B cell (primary cell): ENCODE measurements around the gene NUDT7. TPM values are rescaled to one million over a fixed set of nuclear protein-coding genes. Genes with fewer than 3 reads are reported as not detected.

Source experiments
- ATAC-seq: fragments of 200-7000 bp; cut with Tn5 transposase; one replicate; pipeline ENCODE4 v1.10.0; 2021; ENCODE audit warnings: low read depth, mild to moderate bottlenecking, moderate number of reproducible peaks, moderate library complexity
- CTCF ChIA-PET: fragments of 350-600 bp; sonication (Branson Sonifier 250); formaldehyde crosslinking; loops from one replicate; lab custom pipeline; 2021; ENCODE audit warnings: antibody characterized with exemption, inconsistent platforms; lab: Charles Lee
- POLR2A ChIA-PET: fragments of 350-600 bp; sonication (Branson Sonifier 250); formaldehyde crosslinking; loops from one replicate; lab custom pipeline; 2021; ENCODE audit warnings: antibody characterized with exemption; lab: Charles Lee
- DNase-seq: peaks from one replicate; pipeline ENCODE4 v3.0.0; 2013
- H2AFZ ChIP-seq: 2 replicates; pipeline ENCODE4 v1.6.1; 2012; ENCODE audit warnings: mild to moderate bottlenecking, low read depth, low read length; ENCODE audit not compliant: insufficient read depth, poor library complexity, severe bottlenecking
- H3K27ac ChIP-seq, 2 donors: 1 replicate in 1 of 2; 2 replicates in 1 of 2; pipeline ENCODE4 v1.5.1; 2012 to 2013; ENCODE audit warnings: low read length in 2 of 2, mild to moderate bottlenecking in 2 of 2, moderate library complexity in 1 of 2
- H3K27me3 ChIP-seq, 4 experiments: fragments of 200-600 bp in 1 of 4; sonication (generic) in 1 of 4; replicated peaks in 1 of 4; 1 replicate in 2 of 4; 2 replicates in 2 of 4; pipeline versions ENCODE4 v1.6.1 to v1.7.0; 2013 to 2016; ENCODE audit warnings: low read length in 3 of 4, mild to moderate bottlenecking in 2 of 4, mixed read lengths in 1 of 4, moderate library complexity in 1 of 4; ENCODE audit not compliant: insufficient read depth in 4 of 4, control insufficient read depth in 3 of 4; ENCODE audit errors: control extremely low read depth in 1 of 4
- H3K36me3 ChIP-seq, 2 experiments: replicated peaks in 1 of 2; 1 replicate in 1 of 2; 2 replicates in 1 of 2; pipeline versions ENCODE4 v1.6.1 to v1.7.1; 2013; ENCODE audit warnings: low read length in 1 of 2; ENCODE audit not compliant: insufficient read depth in 2 of 2, control insufficient read depth in 1 of 2; ENCODE audit errors: control extremely low read depth in 1 of 2, extremely low read depth in 1 of 2
- H3K4me1 ChIP-seq, 2 donors: fragments of 200-600 bp in 1 of 2; sonication (generic) in 1 of 2; 1 replicate in 1 of 2; 2 replicates in 1 of 2; pipeline versions ENCODE4 v1.5.1 to v1.6.1; 2013 to 2017; ENCODE audit warnings: low read length in 2 of 2; ENCODE audit not compliant: control insufficient read depth in 2 of 2, insufficient read depth in 2 of 2
- H3K4me2 ChIP-seq: replicated peaks from 2 replicates; pipeline ENCODE3; 2012; ENCODE audit warnings: mild to moderate bottlenecking, low read depth, low read length; ENCODE audit not compliant: poor library complexity, severe bottlenecking
- H3K4me3 ChIP-seq, 5 experiments: fragments of 200-600 bp in 1 of 5; sonication (generic) in 1 of 5; 1 replicate in 3 of 5; 2 replicates in 2 of 5; pipeline versions ENCODE4 v1.5.1 to v1.7.0; 2011 to 2016; ENCODE audit warnings: low read length in 4 of 5, mild to moderate bottlenecking in 4 of 5, low read depth in 2 of 5, control low read depth in 1 of 5, moderate library complexity in 1 of 5; ENCODE audit not compliant: insufficient read depth in 1 of 5; ENCODE audit errors: control extremely low read depth in 1 of 5, extremely low read depth in 1 of 5
- H3K79me2 ChIP-seq: fragments of 200-600 bp; sonication (generic); one replicate; pipeline ENCODE4 v1.6.0; 2016; ENCODE audit warnings: low read length; ENCODE audit not compliant: control insufficient read depth, insufficient read depth
- H3K9ac ChIP-seq: fragments of 200-600 bp; sonication (generic); 2 replicates; pipeline ENCODE4 v1.6.1; 2017; ENCODE audit warnings: mild to moderate bottlenecking, low read length, moderate library complexity
- H3K9me3 ChIP-seq, 3 donors: one replicate each; pipeline versions ENCODE4 v1.6.1 to v1.7.1; 2013; ENCODE audit warnings: low read length in 2 of 3; ENCODE audit not compliant: control insufficient read depth in 2 of 3, insufficient read depth in 1 of 3; ENCODE audit errors: control extremely low read depth in 1 of 3
- H4K20me1 ChIP-seq: 2 replicates; pipeline ENCODE4 v1.6.0; 2012; ENCODE audit warnings: mild to moderate bottlenecking, low read length; ENCODE audit not compliant: insufficient read depth, control insufficient read depth, poor library complexity, severe bottlenecking
- H3K27ac Mint-ChIP-seq: one replicate; pipeline ENCODE4 v1.8.0; 2021; ENCODE audit warnings: mixed read lengths
- H3K27me3 Mint-ChIP-seq: one replicate; pipeline ENCODE4 v1.8.0; 2021; ENCODE audit warnings: mixed read lengths
- H3K4me1 Mint-ChIP-seq: one replicate; pipeline ENCODE4 v1.8.0; 2021; ENCODE audit warnings: mixed read lengths
- H3K4me3 Mint-ChIP-seq: one replicate; pipeline ENCODE4 v1.8.0; 2021; ENCODE audit warnings: mixed read lengths
- H3K9me3 Mint-ChIP-seq: one replicate; pipeline ENCODE4 v1.8.0; 2022; ENCODE audit warnings: mixed read lengths; ENCODE audit not compliant: insufficient read depth
- EZH2 ChIP-seq: IDR thresholded peaks from 2 replicates; pipeline ENCODE4 v1.6.1; 2012; ENCODE audit warnings: borderline replicate concordance, low read depth, mild to moderate bottlenecking, moderate library complexity, low read length; ENCODE audit not compliant: insufficient read depth, poor library complexity, severe bottlenecking
- WGBS: methylation state at CpG from one replicate; pipeline ENCODE4 v1.1.5; 2013; ENCODE audit warnings: missing lambda C conversion rate; ENCODE audit not compliant: insufficient coverage; 5-methylcytosine and 5-hydroxymethylcytosine counted together
- intact Hi-C: fragments of 100-400 bp; cut with micrococcal nuclease; formaldehyde crosslinking; loops from one replicate; pipeline ENCODE4 v1.10.0; 2022
- polyA plus RNA-seq: library from polyadenylated mRNA; depleted of rRNA; stranded (reverse); fragments of >200 nt; gene quantifications from 2 replicates; pipeline ENCODE4 v1.2.3, GENCODE V29; 2012
- total RNA-seq, 2 donors: library from RNA; stranded (reverse); fragments of 120-200 nt in 1 of 2; gene quantifications; 1 replicate in 1 of 2; 2 replicates in 1 of 2; pipeline versions ENCODE4 v1.2.3 to v1.2.4, GENCODE V29; 2013 to 2022
- TF ChIP-seq, protein P1 (sequence below): fragments of 200-600 bp; IDR thresholded peaks from one replicate; pipeline ENCODE4 v1.8.0; 2022; ENCODE audit warnings: antibody characterized with exemption, mild to moderate bottlenecking

NUDT7 gene
- total and polyA plus RNA-seq, 2 donors (not counting 1 experiment from before 2014, with no cell fraction given): 4.8 to 8.4 TPM

DNA sequence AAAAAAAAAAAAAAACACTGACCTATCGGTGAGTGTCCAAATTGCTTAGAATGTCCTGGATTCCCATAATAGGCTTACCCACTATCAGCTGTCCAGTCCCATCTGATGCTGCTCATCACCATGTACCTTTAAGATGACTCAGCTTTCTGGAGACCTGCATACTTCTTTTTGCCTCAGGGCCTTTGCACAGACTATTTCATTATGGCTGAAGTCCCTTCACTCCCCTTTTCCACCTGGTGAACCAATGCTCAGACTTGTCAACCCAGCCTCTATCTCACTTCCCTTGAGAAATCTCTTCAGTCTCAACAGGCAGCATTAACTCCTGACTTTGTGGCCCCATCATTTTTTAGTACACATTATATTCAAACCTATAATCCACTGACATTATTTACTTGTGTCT lies 29.7 kb upstream of the NUDT7 start:
- no peak overlapping the region for H2AFZ ChIP-seq
- ChIA-PET POLR2A (no interaction called here), CTCF (interaction anchor here (1.2 kb wide), 1 partner anchor 32 kb away, joined by 3 read pairs; no protein-coding TSS in a partner anchor)
- Mint-ChIP-seq H3K4me3 (no peak overlapping the region), H3K9me3 (no peaks in the 10 kb centered on the region), H3K4me1 (no peaks in the 10 kb centered on the region), H3K27ac (no peak overlapping the region), H3K27me3 (peaks cover 35% of the 10 kb centered on the region)
- H3K27me3 ChIP-seq: no peaks in the 10 kb centered on the region
- H3K27ac ChIP-seq: no peak overlapping the region
- no peaks in the 10 kb centered on the region for H3K9me3 ChIP-seq
- no peaks in the 10 kb centered on the region for H3K79me2 ChIP-seq
- 89% methylated on average over 1 of the region's 1 CpG for WGBS
- no peak overlapping the region for H3K4me3 ChIP-seq
- DNase-seq (no peak), ATAC-seq (no peak)
- TF ChIP-seq EZH2: no peak
- TF ChIP-seq, protein P1, sequence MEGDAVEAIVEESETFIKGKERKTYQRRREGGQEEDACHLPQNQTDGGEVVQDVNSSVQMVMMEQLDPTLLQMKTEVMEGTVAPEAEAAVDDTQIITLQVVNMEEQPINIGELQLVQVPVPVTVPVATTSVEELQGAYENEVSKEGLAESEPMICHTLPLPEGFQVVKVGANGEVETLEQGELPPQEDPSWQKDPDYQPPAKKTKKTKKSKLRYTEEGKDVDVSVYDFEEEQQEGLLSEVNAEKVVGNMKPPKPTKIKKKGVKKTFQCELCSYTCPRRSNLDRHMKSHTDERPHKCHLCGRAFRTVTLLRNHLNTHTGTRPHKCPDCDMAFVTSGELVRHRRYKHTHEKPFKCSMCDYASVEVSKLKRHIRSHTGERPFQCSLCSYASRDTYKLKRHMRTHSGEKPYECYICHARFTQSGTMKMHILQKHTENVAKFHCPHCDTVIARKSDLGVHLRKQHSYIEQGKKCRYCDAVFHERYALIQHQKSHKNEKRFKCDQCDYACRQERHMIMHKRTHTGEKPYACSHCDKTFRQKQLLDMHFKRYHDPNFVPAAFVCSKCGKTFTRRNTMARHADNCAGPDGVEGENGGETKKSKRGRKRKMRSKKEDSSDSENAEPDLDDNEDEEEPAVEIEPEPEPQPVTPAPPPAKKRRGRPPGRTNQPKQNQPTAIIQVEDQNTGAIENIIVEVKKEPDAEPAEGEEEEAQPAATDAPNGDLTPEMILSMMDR: no peak
- H3K9ac ChIP-seq: no peak overlapping the region
- intact Hi-C loops: no loop called here
- H4K20me1 ChIP-seq: no peaks in the 10 kb centered on the region
- H3K36me3 ChIP-seq: no peaks in the 10 kb centered on the region
- no peaks in the 10 kb centered on the region for H3K4me1 ChIP-seq
- no peak overlapping the region for H3K4me2 ChIP-seq

DNA sequence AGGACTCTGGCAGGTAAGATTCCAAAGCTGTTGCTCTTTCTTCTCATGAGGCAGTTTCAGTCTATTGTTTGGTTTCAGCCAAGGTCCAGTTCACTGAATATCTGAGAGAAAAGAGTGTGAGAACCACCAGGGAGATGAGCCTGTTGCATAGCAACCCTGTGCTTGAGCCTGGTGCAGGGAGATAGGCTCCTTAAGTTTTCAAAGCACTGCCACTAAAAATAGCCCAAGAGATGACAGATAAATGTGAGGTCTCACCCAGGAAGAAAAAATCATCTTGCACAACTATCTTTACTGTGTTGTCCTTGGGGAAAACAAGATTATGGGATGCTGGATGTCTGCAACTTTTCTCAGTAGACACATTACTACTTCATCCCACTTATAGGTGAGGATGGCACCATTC lies 26.2 kb upstream of the NUDT7 start:
- Histone ChIP-seq H3K9me3 (no peaks in the 10 kb centered on the region), H3K4me2 (no peak overlapping the region), H3K79me2 (no peaks in the 10 kb centered on the region), H3K27ac (no peak overlapping the region), H3K27me3 (no peaks in the 10 kb centered on the region), H3K9ac (no peak overlapping the region), H2AFZ (no peak overlapping the region), H3K4me1 (no peaks in the 10 kb centered on the region), H3K4me3 (no peak overlapping the region), H3K36me3 (no peaks in the 10 kb centered on the region), H4K20me1 (no peaks in the 10 kb centered on the region)
- H3K4me1 Mint-ChIP-seq: no peaks in the 10 kb centered on the region
- H3K9me3 Mint-ChIP-seq: no peaks in the 10 kb centered on the region
- CTCF ChIA-PET: interaction anchor here (0.5 kb wide), 1 partner anchor 8 kb away, joined by 3 read pairs; no protein-coding TSS in a partner anchor
- no peak overlapping the region for H3K27ac Mint-ChIP-seq
- intact Hi-C loops: no loop called here
- no peak for DNase-seq
- TF ChIP-seq, protein P1: no peak
- TF ChIP-seq EZH2: no peak
- POLR2A ChIA-PET: no interaction called here
- no peak for ATAC-seq
- peaks cover 27% of the 10 kb centered on the region for H3K27me3 Mint-ChIP-seq
- no peak overlapping the region for H3K4me3 Mint-ChIP-seq
